HG03432 (cell line): ENCODE results near the gene F7.

Experiments used
- ATAC-seq: cut with Tn5 transposase; IDR thresholded peaks from one replicate; pipeline ENCODE4 v1.9.1; 2021; ENCODE audit warnings: mild to moderate bottlenecking, moderate library complexity; ENCODE audit not compliant: unreplicated experiment

Gene F7

GRCh38 chr13:113086031-113086750 lies 19.4 kb upstream of the F7 start:
- ATAC-seq = no peak

DNA sequence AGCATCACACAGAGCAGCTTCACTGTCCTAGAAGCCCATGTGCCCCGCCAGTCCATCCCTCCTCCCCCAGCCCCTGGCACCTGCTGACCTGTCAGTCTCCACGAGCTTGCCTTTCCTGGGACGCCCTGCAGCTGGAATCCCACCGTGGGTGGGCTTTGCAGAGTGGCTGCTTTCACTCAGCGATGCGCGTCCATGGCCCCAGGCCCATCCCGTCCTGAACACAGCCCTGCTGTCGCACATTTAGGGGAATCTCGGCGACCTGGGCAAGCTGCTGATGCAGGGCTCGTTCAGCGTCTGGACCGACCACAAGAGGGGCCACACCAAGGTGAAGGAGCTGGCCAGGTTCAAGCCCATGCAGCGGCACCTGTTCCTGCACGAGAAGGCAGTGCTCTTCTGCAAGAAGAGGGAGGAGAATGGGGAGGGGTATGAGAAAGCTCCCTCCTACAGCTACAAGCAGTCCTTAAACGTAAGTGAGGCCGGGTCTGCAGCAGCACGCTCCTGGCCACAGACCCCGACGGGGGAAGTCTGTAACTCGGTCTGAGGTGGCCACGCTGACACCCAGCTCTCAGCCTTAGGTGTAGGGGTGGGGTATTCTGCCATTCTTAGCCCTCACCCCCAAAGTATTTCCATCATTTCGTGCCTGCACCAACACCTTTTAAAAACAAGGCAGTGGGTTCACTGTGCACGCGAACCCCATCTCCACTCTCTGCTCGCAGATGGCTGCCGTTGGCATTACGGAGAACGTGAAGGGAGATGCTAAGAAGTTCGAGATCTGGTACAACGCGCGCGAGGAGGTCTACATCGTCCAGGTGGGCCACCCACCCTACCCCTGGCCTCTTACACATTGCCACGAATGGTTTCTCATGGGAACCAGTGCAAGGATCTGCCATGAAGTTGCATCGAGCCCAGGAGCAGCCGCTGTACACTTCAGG lies 18.3 kb upstream of the F7 start:
- ATAC-seq = no peak

DNA sequence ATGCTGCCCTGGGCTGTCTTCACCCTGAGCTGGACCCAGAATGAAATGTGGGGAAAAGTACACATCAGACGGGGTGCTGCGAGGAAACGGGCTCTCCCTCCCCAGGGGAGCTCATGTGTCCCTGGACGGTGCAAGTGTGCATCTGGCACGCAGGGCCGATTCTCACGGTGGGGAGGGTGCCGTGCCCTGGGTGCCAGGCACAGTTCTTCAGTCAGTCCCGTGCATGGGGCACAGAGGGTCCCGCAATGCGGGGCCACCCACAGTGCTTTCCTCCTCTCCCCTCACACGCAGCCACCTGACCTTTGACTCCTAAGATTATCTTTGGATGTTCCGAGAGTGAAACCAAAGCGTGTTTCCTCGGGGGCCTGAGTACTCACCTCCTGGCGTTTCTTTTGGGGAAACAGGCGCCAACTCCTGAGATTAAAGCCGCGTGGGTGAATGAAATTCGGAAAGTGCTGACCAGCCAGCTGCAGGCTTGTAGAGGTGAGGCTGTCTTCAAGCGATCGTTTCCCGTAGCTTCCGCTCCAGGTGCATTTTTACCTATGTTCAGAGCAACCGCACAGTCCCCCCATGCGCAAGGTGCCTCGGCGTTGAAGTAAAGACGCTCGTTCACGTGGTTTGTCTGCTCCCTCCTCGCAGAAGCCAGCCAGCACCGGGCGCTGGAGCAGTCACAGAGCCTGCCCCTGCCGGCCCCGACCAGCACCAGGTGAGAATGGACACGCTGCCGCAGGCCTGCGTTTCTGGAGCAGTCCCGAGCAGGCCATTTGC lies 17.5 kb upstream of the F7 start:
- ATAC-seq = no peak

GRCh38 chr13:113088691-113089020 lies 16.9 kb upstream of the F7 start:
- ATAC-seq = no peak

GRCh38 chr13:113089693-113090414 lies 15.7 kb upstream of the F7 start:
- ATAC-seq = no peak

- ATAC-seq = no peak
Measured at GRCh38 chr13:113090415-113090770, 15.2 kb upstream of the F7 start.

DNA sequence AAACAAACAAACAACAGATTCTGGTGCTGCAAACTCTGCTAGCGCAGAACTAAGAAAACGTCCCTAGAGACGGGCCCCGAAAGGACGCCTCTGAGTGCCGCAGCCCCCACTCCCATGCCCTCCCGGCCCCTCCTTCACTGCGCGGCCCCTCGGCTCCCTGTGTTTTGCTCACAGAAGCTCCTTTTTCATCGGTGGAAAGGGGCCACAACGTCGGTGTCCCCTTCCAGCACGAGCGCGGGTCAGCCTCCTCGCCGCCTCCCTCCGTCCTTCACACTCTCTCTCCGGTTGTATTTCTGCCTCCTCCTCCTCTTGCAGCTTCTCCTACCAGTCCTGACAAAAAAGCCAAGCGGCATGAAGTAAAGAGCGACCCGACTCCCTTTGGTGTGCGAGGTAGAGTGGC lies 14.8 kb upstream of the F7 start:
- no peak for ATAC-seq

- ATAC-seq = no peak
Measured at GRCh38 chr13:113091211-113091771, 14.3 kb upstream of the F7 start.

DNA sequence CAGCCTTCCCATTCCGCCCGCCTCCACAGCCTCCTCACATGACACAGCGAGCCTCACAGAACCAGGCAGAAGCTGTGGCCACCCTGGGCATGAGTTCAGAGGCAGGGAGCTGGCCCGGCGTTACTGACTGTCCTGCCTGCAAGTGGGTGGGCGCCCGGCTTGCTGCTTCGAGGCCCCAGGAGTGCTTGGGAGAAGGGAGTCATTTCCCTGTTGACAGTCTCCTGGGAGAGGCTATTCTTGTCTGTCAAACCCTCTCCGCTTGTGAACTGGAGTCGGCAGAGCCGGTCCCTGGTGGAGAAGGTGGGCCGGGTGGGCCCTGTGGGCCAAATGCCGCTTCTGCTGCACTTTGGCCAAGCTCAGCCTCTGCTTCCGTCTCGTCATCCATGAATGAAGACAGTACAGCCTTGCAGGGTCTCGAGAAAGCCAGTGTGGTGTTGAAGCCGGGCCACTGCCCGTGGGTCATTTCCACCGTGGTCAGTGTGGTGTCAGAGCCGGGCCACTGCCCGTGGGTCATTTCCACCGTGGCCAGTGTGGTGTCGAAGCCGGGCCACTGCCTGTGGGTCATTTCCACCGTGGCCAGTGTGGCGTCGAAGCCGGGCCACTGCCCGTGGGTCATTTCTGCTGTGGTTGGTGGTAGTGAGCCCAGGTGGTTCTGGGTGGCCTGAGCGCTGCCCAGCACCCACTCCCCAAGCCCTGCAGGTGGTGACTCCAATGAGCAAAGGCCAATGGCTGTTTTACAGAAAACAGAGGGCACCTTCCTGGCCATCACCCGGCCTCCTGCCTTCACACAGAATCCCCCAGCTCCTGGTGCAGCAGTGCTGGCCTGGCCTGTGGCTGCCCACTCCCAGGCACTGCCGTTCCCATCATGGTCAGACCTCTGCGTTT lies 13.5 kb upstream of the F7 start:
- ATAC-seq = no peak

DNA sequence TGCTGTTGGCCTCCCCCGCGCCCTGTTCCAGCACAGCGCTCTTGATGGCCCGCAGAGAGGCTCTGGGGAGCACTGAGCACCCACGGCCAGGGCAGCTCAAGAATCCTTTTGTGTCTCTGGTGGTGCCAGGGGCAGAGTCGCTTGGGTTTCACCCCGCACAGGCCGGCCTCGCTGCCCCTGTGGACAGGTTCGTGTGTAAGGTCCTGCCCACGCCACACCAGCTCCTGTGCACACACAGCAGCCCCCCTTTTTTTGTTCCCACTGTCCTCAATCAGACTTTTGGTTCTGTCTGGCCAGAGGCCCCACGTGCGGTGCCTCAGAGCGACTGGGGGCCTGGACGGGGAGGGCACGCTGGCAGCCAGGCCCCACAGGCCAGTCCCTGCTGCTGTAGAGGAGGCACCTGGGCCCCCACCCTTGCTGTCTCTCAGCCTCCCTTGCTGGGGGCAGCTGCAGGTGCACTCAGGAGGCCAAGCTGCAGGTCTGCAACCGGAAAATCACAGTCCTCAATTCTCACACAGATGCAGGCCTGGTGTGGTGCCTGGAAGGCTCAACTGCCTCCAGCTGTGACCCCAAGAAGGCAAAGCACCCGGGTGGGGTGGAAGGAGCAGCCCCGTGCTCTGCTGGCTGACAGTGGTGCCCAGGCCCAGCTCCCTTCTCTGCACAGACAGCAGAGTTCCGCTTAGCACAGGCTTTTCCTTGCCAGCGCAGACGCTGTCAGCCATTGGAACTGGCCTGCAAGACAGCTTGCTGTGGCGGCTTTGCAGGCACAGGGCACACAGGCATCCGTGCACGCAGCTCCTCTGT lies 12.6 kb upstream of the F7 start:
- ATAC-seq = no peak

- ATAC-seq = no peak
Measured at GRCh38 chr13:113093580-113094409, 11.8 kb upstream of the F7 start.

DNA sequence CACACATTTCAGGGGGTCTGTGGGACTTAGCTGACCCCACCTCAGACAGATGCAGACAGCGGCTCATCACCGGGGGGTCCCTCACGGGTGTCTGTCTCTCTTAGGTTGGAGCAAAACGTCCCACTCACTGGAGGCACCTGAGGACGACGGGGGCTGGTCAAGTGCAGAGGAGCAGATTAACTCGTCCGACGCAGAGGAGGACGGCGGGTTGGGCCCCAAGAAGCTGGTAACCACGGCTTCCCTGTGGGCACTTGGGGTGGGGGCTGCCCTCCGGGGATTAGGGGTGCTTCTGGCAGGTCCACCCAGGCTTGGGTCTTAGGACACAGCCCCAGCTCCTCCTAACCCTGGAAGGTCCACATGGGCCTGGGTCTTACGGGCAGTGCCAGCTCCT lies 11.2 kb upstream of the F7 start:
- ATAC-seq = no peak

DNA sequence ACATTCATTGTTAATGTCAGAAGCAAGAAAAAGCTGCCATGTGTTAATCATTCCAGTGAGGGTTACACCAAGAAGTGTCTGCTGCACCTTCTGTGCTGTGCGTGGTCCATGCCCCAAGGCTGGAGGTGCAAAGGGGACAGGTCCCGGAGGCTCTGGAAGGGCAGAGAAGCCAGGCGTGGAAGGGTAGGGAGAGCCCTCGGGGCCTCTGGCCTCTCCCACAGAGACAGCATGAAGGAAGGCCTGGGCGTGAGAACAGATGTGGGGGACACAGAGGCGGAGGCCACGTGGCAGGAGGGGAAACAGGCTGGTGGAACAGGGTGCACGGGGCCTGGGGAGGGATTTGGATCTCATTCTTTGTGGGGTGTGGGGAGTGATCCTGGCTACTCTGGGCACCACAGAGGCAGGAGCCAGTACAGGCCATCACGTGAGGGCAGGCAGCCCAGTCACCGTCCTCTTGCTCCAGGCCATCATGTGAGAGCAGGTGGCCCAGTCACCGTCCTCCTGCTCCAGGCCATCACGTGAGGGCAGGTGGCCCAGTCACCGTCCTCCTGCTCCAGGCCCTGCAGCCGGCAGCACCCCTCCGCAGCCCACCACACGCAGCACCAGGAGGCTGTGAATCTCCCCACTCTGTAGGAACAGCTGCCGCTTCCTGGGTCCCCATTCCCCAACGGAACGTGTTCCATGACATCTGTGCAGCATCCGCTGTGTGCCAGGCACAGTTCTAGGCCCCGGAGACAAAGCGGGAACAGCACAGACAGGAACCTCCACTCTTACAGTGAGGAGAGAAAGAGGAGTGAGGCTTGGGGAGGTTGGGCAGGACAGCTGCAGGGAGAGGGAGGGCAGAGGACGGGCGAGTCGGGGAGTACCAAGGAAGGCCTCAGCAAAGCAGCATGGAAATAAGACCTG lies 10.2 kb upstream of the F7 start:
- no peak for ATAC-seq

DNA sequence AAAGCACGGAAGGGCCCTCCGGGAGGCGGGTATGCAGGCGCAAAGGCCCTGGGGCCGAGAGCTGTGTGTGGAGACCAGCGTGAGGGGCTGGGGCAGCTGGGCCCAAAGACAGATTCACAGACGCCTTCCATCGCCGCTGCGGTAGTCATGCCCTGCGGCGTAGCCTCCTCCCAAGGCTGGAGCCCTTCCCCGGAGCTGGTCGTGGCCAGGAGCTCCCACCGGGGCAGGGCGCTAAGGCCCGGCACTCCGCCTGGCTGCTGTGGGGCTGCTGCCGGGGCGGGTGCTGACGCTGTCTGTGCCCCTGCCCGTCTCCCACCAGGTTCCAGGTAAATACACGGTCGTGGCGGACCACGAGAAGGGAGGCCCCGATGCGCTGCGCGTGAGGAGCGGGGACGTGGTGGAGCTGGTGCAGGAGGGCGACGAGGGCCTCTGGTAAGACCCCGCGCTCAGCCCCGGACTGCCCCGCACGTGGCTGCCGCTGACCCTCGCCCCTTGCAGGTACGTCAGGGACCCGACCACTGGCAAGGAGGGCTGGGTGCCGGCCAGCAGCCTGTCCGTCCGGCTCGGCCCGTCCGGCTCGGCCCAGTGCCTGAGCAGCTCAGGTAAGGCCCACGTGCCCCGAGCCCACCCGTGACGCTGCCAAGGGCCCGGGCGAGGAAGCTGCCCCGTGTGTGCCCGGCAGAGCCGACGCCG lies 9.4 kb upstream of the F7 start:
- no peak for ATAC-seq

GRCh38 chr13:113096745-113097305 lies 8.8 kb upstream of the F7 start:
- no peak for ATAC-seq

- ATAC-seq = no peak
Measured at GRCh38 chr13:113097651-113098050, 7.9 kb upstream of the F7 start.
